Upper lobe of left lung (tissue), 4 donors: Measurements from ENCODE around the gene GUCD1.
A peak's percentile ranks its signal among the peaks of the same experiment; 100 is the strongest.

Experiments
- EP300 ChIP-seq, 4 donors: sonication (generic); formaldehyde crosslinking; IDR thresholded peaks; one replicate each; pipeline ENCODE4 v1.5.1; 2017; ENCODE audit warnings: antibody characterized with exemption in 4 of 4, control low read depth in 2 of 4
- POLR2A ChIP-seq, 4 donors: fragments of 450-650 bp; IDR thresholded peaks; one replicate each; pipeline ENCODE4 v1.5.1; 2016 to 2017; ENCODE audit warnings: antibody characterized with exemption in 4 of 4, mild to moderate bottlenecking in 2 of 4

DNA sequence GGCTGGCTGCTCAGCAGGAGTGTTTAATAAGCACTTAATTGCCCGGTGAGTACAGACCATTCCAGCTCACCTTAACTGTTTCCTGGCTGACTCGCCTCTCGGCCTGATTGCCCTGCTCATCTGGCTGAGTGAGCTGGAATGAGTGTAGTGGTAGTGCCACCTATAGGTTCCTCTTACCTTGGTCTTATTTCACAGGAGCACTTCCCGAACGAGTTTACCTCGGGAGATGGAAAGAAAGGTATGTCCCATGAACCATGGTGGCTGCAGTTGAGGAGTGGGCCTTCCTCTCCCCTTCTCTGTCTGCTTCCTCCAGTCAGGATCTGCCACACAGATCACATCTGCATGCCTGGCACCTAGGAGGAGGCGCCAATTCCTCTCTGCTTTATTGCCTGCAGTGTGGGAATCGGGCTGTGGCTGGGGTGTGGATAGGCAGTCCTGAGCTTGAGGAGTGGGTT is 33.1 kb downstream of the GUCD1 start:
- peak in 1 of 4 donors; percentile 38 for TF ChIP-seq EP300 (IDR thresholded peaks at IDR 0.05)
- no peak for TF ChIP-seq POLR2A (IDR thresholded peaks at IDR 0.05)
